Sciatic nerve (tissue), 2 donors: ENCODE data around the gene MAML3. TPM values are rescaled to one million over a fixed set of nuclear protein-coding genes. Genes with fewer than 3 reads are reported as not detected.

ENCODE experiments used
- ATAC-seq: fragments of 200-7000 bp; cut with Tn5 transposase; one replicate; pipeline ENCODE4 v1.9.1; 2020; ENCODE audit warnings: mild to moderate bottlenecking, moderate library complexity
- DNase-seq: peaks from one replicate; pipeline ENCODE4 v3.0.0-alpha.2; 2020; ENCODE audit warnings: low spot score
- intact Hi-C: fragments of 100-400 bp; cut with DNase I; formaldehyde crosslinking; loops from one replicate; pipeline ENCODE4 v1.14.2; 2022
- total RNA-seq: library from RNA; stranded (reverse); fragmentation: NEBNext Ultra II Directional; extraction: Animal tissue kit (Norgen Biotek cat#: 25700); gene quantifications from one replicate; pipeline ENCODE4 v1.2.1, GENCODE V29; 2021
- donor health status: DM: no; HTN: no; CAD: no.
- donor health status: DM: no; HTN: no; CAD: no.

Gene MAML3
- total RNA-seq, 1 donor from 2014 or later = 11.0 TPM

GRCh38 chr4:140061194-140061593 lies 92.8 kb downstream of the MAML3 start:
- intact Hi-C loops = no loop called here
- peak; percentile 62 for ATAC-seq
- DNase-seq = no peak

GRCh38 chr4:140059159-140059558 lies 94.8 kb downstream of the MAML3 start:
- ATAC-seq (peak; percentile 33), DNase-seq (no peak)
- intact Hi-C loops = no loop called here

GRCh38 chr4:140057701-140058100 lies 96.3 kb downstream of the MAML3 start:
- DNase-seq (no peak), ATAC-seq (no peak)
- intact Hi-C loops = no loop called here

- DNase-seq = no peak
- ATAC-seq = no peak
- intact Hi-C loops = no loop called here
These were observed 98.0 kb downstream of the MAML3 start for GRCh38 chr4:140056015-140056414.

- ATAC-seq (no peak), DNase-seq (no peak)
- intact Hi-C loops = no loop called here
These were observed 99.1 kb downstream of the MAML3 start for GRCh38 chr4:140054861-140055260.

GRCh38 chr4:140053185-140053584 lies 100.8 kb downstream of the MAML3 start:
- ATAC-seq = no peak
- intact Hi-C loops = no loop called here
- DNase-seq = no peak

- intact Hi-C loops = no loop called here
- DNase-seq (peak; percentile 67), ATAC-seq (no peak)
These were observed 101.9 kb downstream of the MAML3 start for GRCh38 chr4:140052050-140052449.

GRCh38 chr4:140049849-140050637 lies 103.9 kb downstream of the MAML3 start:
- DNase-seq = no peak
- ATAC-seq = peak; percentile 43
- intact Hi-C loops = no loop called here

GRCh38 chr4:140049024-140049848 lies 104.7 kb downstream of the MAML3 start:
- intact Hi-C loops = no loop called here
- ATAC-seq (peak; percentile 90), DNase-seq (no peak)

- DNase-seq (no peak), ATAC-seq (no peak)
- intact Hi-C loops = no loop called here
These were observed 105.5 kb downstream of the MAML3 start for GRCh38 chr4:140048419-140048995.

GRCh38 chr4:140047786-140048185 lies 106.2 kb downstream of the MAML3 start:
- DNase-seq = no peak
- no peak for ATAC-seq
- intact Hi-C loops = no loop called here

GRCh38 chr4:140047017-140047640 lies 106.9 kb downstream of the MAML3 start:
- intact Hi-C loops = no loop called here
- DNase-seq (no peak), ATAC-seq (no peak)

GRCh38 chr4:140046543-140046942 lies 107.4 kb downstream of the MAML3 start:
- ATAC-seq (no peak), DNase-seq (no peak)
- intact Hi-C loops = no loop called here

- intact Hi-C loops = no loop called here
- ATAC-seq (no peak), DNase-seq (no peak)
These were observed 108.0 kb downstream of the MAML3 start for GRCh38 chr4:140046016-140046415.

- intact Hi-C loops = no loop called here
- DNase-seq (no peak), ATAC-seq (peak; percentile 25)
These were observed 109.6 kb downstream of the MAML3 start for GRCh38 chr4:140044337-140044902.

- no peak for DNase-seq
- ATAC-seq = no peak
- intact Hi-C loops = no loop called here
These were observed 111.3 kb downstream of the MAML3 start for GRCh38 chr4:140042634-140043033.

- DNase-seq = no peak
- intact Hi-C loops = no loop called here
- ATAC-seq = no peak
These were observed 115.9 kb downstream of the MAML3 start for GRCh38 chr4:140038031-140038533.

GRCh38 chr4:140037353-140038030 lies 116.5 kb downstream of the MAML3 start:
- no peak for ATAC-seq
- DNase-seq = no peak
- intact Hi-C loops = no loop called here
